Neutrophil (primary cell): ENCODE data around the gene CPN2.

ENCODE experiments used
- H3K27ac ChIP-seq: fragments of 200-600 bp; sonication (generic); 2 replicates; pipeline ENCODE4 v1.5.1; 2016; ENCODE audit warnings: mild to moderate bottlenecking, moderate library complexity
- H3K27me3 ChIP-seq: fragments of 200-600 bp; sonication (generic); 2 replicates; pipeline ENCODE4 v1.6.0; 2016; ENCODE audit warnings: mild to moderate bottlenecking
- H3K36me3 ChIP-seq: fragments of 200-600 bp; sonication (generic); 2 replicates; pipeline ENCODE4 v1.5.1; 2017
- H3K4me1 ChIP-seq, 2 experiments: fragments of 200-600 bp in 1 of 2; sonication (generic) in 1 of 2; 1 replicate in 1 of 2; 2 replicates in 1 of 2; pipeline versions ENCODE4 v1.5.1 to v1.6.1; 2013 to 2016; ENCODE audit warnings: low read depth in 1 of 2, low read length in 1 of 2, mild to moderate bottlenecking in 1 of 2, moderate library complexity in 1 of 2; ENCODE audit not compliant: control insufficient read depth in 1 of 2, insufficient read depth in 1 of 2
- H3K4me3 ChIP-seq, 2 experiments: fragments of 200-600 bp in 1 of 2; sonication (generic) in 1 of 2; 1 replicate in 1 of 2; 2 replicates in 1 of 2; pipeline ENCODE4 v1.5.1; 2013 to 2016; ENCODE audit warnings: low read depth in 1 of 2, low read length in 1 of 2, mild to moderate bottlenecking in 1 of 2, moderate library complexity in 1 of 2
- H3K9me3 ChIP-seq: fragments of 200-600 bp; sonication (generic); 2 replicates; pipeline ENCODE4 v1.5.1; 2016
- CTCF ChIP-seq: fragments of 200-600 bp; sonication (generic); IDR thresholded peaks from 2 replicates; pipeline ENCODE4 v1.5.1; 2016; ENCODE audit warnings: antibody characterized with exemption

The CPN2 gene

DNA sequence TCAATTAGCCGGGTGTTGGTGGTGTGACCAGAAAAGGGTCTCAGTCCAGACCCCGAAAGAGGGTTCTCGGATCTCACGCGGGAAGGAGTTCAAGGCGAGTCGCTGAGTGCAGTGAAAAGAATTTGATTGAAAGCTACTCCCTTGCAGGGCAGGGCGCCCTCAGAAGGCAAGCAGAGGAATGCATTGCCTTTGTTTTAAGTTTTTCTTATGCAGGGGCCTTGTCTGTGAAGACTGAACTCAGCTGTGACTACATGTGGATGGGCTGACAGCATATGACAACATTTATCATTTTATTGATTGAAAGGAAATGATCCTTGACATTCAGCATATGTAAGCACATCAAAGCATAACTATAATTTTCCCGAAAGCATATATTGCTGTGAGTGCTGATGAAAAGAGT is 11.8 kb downstream of the CPN2 start:
- H3K9me3 ChIP-seq: no peaks in the 10 kb centered on the region
- TF ChIP-seq CTCF: no peak
- H3K4me1 ChIP-seq: no peaks in the 10 kb centered on the region
- H3K27ac ChIP-seq: no peak overlapping the region
- H3K4me3 ChIP-seq: no peak overlapping the region
- no peaks in the 10 kb centered on the region for H3K36me3 ChIP-seq
- H3K27me3 ChIP-seq: peaks cover 14% of the 10 kb centered on the region

GRCh38 chr3:194337965-194338753 is 13.0 kb downstream of the CPN2 start:
- no peaks in the 10 kb centered on the region for H3K9me3 ChIP-seq
- H3K27me3 ChIP-seq: peaks cover 26% of the 10 kb centered on the region
- H3K4me3 ChIP-seq: no peak overlapping the region
- H3K36me3 ChIP-seq: no peaks in the 10 kb centered on the region
- peaks cover 5 to 8% of the 10 kb centered on the region in 2 experiments for H3K4me1 ChIP-seq
- no peak overlapping the region for H3K27ac ChIP-seq
- TF ChIP-seq CTCF: no peak

DNA sequence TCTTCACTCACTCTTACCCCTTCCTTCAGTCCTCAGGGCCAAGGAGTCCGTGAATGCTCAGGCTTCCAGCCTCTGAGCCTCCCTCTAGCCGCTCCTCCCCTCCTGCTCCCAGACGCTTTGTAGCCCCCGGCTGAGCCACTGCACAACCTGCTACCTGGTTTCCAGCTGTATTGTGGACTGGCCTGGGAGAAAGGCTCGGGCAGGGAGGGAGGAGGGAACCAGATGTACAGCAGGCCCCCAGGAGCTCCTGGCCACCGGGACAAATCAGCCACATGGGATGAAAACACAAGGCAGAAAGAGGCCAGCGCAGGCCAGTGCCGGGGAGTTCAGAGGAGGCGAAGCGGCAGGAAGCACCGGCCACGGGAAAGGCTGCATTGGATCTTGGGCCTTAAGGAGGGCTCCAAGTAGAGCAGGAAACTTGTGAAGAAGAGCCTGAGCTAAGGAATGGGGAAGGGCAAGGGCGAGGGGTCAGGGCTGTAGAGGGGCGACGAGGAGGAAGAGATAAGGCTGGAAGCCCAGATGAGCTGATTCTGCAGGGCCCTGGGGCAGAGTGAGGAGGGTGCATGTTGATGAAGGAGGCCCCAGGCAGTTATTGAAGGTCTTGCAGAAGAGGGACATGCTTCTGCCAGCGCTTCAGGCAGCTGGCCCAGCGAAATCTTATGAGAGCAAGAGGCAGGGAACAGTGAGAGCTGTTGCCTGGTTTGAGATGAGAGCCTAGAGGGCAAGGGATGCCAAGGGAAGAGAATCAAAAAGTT is 14.3 kb downstream of the CPN2 start:
- Histone ChIP-seq H3K27me3 (peaks cover 32% of the 10 kb centered on the region), H3K27ac (no peak overlapping the region), H3K9me3 (no peaks in the 10 kb centered on the region), H3K4me3 (no peak overlapping the region), H3K4me1 (peaks cover 6 to 8% of the 10 kb centered on the region in 2 experiments), H3K36me3 (no peaks in the 10 kb centered on the region)
- TF ChIP-seq CTCF: no peak

DNA sequence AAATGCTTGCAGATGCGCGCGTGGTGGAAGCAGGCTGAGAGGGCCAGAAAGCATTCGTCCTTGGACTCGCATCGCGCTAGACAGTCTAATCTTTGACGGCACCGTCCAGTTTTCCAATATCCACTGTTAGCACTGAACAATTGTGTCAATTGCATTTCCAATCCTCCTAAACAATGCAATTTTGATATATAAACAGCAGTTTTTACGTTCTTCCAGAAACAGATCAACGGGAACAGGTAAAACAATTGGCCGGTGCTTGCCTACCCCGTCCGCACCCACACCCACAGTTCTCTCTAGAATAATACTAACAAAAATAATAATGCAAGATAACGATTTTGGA is 17.2 kb downstream of the CPN2 start:
- Histone ChIP-seq H3K36me3 (no peaks in the 10 kb centered on the region), H3K4me1 (peaks cover 6 to 8% of the 10 kb centered on the region in 2 experiments), H3K9me3 (no peaks in the 10 kb centered on the region), H3K4me3 (no peak overlapping the region), H3K27ac (no peak overlapping the region), H3K27me3 (peaks cover 50% of the 10 kb centered on the region)
- no peak for TF ChIP-seq CTCF

DNA sequence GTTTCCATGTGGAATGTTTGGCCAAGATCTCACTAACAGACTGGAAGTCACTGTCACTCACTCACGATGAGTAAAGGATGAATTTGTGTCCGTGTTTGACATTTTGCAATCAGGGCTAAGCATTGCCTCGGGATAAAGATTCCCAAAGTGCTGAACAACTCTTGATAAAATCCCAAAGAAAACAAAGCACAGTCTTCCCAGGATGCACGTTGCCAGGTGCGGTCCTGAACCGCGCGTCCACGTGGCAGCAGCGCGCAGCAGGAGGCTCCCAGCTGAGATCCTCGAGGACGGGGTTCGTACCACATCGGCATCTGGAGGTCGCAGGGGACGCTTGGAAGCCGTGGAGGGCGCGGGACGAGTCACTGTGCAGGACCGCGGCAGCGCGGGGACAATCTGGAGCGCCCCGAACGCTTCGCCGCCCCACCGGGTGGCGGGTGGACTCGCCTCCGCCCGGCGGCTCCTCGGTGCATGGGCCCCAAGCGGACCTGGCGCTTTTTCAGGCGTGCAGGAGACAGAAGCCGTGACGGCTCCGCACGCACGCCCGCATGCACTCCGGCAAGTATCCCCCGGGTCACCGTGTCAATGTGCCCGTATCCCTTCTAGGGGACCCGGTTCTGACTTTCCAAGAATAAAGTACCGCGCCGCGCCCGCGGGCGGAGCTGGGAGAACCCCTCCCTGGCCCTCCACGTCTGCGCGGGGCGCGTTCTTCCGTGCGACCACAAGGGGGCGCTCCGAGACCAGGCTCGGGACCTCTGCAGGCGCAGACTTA is 17.7 kb downstream of the CPN2 start:
- peaks cover 50% of the 10 kb centered on the region for H3K27me3 ChIP-seq
- H3K9me3 ChIP-seq: no peaks in the 10 kb centered on the region
- TF ChIP-seq CTCF: peak; percentile 89
- peaks cover 6 to 8% of the 10 kb centered on the region in 2 experiments for H3K4me1 ChIP-seq
- H3K27ac ChIP-seq: no peak overlapping the region
- H3K4me3 ChIP-seq: peak overlapping the region in 1 of 2 experiments; percentile 13
- no peaks in the 10 kb centered on the region for H3K36me3 ChIP-seq
